NCI-H748 (cell line): ENCODE results near the gene FDX1.

Source experiments
- DNase-seq: peaks from one replicate; lab custom pipeline; 2025; ENCODE audit not compliant: unreplicated experiment; lab: John Stamatoyannopoulos, UW

Gene FDX1

GRCh38 chr11:110431051-110431672 lies 1.4 kb downstream of the FDX1 start:
- peak; percentile 43 for DNase-seq

GRCh38 chr11:110431674-110432073 lies 1.9 kb downstream of the FDX1 start:
- peak; percentile 63 for DNase-seq

- peak; percentile 16 for DNase-seq
These were observed 3.1 kb downstream of the FDX1 start for GRCh38 chr11:110432713-110433392.

- DNase-seq: peak; percentile 21
These were observed 3.9 kb downstream of the FDX1 start for GRCh38 chr11:110433393-110434333.

GRCh38 chr11:110434952-110435779 lies 5.4 kb downstream of the FDX1 start:
- DNase-seq: peak; percentile 43

GRCh38 chr11:110435780-110436717 lies 6.3 kb downstream of the FDX1 start:
- no peak for DNase-seq

GRCh38 chr11:110438017-110438416 lies 8.3 kb downstream of the FDX1 start:
- DNase-seq: no peak

- DNase-seq: no peak
These were observed 15.7 kb downstream of the FDX1 start for GRCh38 chr11:110445437-110445836.

GRCh38 chr11:110446061-110446460 lies 16.3 kb downstream of the FDX1 start:
- DNase-seq: no peak

- DNase-seq: no peak
These were observed 16.8 kb downstream of the FDX1 start for GRCh38 chr11:110446594-110446993.

- DNase-seq: no peak
These were observed 17.6 kb downstream of the FDX1 start for GRCh38 chr11:110447343-110447742.

GRCh38 chr11:110447897-110448745 lies 18.4 kb downstream of the FDX1 start:
- DNase-seq: peak; percentile 9

- no peak for DNase-seq
These were observed 20.5 kb downstream of the FDX1 start for GRCh38 chr11:110450246-110450645.

- DNase-seq: no peak
These were observed 23.0 kb downstream of the FDX1 start for GRCh38 chr11:110452720-110453119.

- DNase-seq: no peak
These were observed 24.1 kb downstream of the FDX1 start for GRCh38 chr11:110453684-110454354.

GRCh38 chr11:110454609-110455008 lies 24.9 kb downstream of the FDX1 start:
- DNase-seq: no peak

GRCh38 chr11:110455718-110456117 lies 26.0 kb downstream of the FDX1 start:
- DNase-seq: no peak

GRCh38 chr11:110463153-110463552 lies 33.4 kb downstream of the FDX1 start:
- peak; percentile 68 for DNase-seq
